ENCODE data around the gene ABHD14A.
A peak's percentile ranks its signal among the peaks of the same experiment; 100 is the strongest.

Gene ABHD14A

DNA sequence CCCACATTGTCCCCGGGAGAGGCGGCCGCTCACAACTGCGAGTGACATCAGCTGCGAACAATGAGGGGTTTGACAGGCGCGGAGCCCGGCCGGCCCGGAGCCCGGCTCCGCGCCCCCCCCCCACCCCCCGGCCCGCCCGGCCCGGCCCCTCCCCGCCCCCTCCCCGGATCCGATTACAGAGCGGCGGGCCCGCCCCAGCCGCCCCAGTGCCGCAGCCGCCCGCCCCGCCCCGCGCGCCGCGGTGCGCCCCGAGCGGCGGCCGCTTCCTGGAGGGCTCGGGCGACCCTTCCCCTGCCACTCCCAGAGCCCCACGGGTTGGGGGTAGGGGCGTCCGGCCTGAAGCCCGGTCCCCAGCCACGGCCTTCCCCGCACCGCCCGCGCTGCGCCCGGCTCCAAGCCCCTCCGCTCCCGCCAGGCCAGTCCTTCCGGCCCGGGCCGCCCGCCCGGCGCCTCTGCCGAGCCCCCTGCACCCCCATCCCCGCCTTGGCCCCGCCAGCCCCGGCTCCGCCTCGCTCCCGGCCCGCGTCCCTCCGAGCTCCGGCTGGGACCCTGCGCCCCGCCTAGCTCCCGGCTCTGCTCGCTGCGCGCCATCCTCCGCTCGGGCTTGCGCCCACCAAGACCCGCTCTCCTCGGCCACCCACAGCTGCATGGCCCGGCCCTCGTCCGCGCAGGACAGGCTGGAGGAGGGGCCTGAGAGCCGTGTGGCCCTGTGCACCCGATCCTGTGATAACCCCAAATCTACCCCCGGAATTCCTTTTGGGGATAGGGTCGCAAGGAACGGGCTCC, 7.3 kb upstream of the ABHD14A start, which contains the start of gene PCBP4:
PCBP4 (minus strand) TSS at position 71 of the 786 bp plus-strand sequence. CDS start 6,214 bp downstream, outside the sequence.
- H3K4me3 ChIP-seq (ENCODE audit: low read depth, low read length, poor library complexity, severe bottlenecking): peak within 1 kb of the TSS; percentile 54
- no peaks in the 10 kb centered on the region for H3K79me2 ChIP-seq (ENCODE audit: insufficient read depth, low read length)
- no peak within 1 kb of the TSS for H2AFZ ChIP-seq (ENCODE audit: low read length)
- H3K4me1 ChIP-seq (ENCODE audit: insufficient read depth, low read length, severe bottlenecking): peaks cover 11% of the 10 kb centered on the region
- H3K27me3 ChIP-seq (ENCODE audit: insufficient read depth, low read length): no peaks in the 10 kb centered on the region
- peak within 1 kb of the TSS; percentile 78 for H3K4me2 ChIP-seq (ENCODE audit: low read length)
- no peaks in the 10 kb centered on the region for H4K20me1 ChIP-seq (ENCODE audit: insufficient read depth, low read length)
- H3K9me3 ChIP-seq (ENCODE audit: low read length): no peaks in the 10 kb centered on the region
- peak within 1 kb of the TSS; percentile 47; the same call in 1 of the 2 replicates for H3K9ac ChIP-seq (ENCODE audit: low read length)
- TF ChIP-seq, protein P1, sequence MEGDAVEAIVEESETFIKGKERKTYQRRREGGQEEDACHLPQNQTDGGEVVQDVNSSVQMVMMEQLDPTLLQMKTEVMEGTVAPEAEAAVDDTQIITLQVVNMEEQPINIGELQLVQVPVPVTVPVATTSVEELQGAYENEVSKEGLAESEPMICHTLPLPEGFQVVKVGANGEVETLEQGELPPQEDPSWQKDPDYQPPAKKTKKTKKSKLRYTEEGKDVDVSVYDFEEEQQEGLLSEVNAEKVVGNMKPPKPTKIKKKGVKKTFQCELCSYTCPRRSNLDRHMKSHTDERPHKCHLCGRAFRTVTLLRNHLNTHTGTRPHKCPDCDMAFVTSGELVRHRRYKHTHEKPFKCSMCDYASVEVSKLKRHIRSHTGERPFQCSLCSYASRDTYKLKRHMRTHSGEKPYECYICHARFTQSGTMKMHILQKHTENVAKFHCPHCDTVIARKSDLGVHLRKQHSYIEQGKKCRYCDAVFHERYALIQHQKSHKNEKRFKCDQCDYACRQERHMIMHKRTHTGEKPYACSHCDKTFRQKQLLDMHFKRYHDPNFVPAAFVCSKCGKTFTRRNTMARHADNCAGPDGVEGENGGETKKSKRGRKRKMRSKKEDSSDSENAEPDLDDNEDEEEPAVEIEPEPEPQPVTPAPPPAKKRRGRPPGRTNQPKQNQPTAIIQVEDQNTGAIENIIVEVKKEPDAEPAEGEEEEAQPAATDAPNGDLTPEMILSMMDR (IDR thresholded peaks at IDR 0.05; ENCODE audit: low read length): no peak
- TF ChIP-seq EZH2 (IDR thresholded peaks at IDR 0.05; ENCODE audit: borderline replicate concordance, low read length): no peak
- H3K9me2 ChIP-seq (ENCODE audit: low read depth, low read length): no peaks in the 10 kb centered on the region
- no peak within 1 kb of the TSS for H3K27ac ChIP-seq (ENCODE audit: low read depth, low read length, poor library complexity, severe bottlenecking)
- no peaks in the 10 kb centered on the region for H3F3A ChIP-seq (ENCODE audit: insufficient read depth, low read length)
- peaks cover 26% of the 10 kb centered on the region for H3K36me3 ChIP-seq (ENCODE audit: insufficient read depth, low read length)

DNA sequence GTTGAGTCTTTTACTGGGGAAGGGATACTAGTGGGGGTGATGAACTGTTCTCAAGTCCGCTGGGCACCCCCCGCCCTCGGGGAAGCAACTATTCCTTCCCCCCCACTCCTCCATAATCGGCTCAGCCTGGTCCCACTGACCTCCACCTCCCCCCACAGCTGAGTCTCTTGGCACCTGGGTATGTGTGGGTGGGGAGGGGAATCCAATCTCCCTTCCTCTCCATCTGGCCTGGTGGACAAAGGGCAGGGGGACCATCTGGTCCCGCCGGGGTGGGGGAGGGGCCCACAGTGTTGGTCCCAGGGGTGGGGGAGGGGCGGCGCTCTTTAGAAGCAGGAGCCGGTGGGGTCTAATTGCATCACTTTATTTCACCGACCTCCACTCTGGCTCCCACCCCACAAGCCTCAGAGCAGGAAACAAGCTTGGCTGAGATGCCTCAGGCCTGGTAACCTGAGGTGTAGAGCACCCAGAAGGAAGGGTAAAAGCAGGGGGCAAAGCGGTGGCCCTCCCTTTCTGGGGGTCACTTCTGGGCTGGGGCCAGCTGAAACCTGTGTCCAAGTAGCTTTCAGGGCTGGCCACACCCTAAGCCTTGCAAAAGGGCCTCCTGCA, 6.6 kb upstream of the ABHD14A start:
- Histone ChIP-seq H3K79me2 (ENCODE audit: insufficient read depth, low read length) (no peaks in the 10 kb centered on the region), H3K9ac (ENCODE audit: low read length) (peak overlapping the region; percentile 47; the same call in 1 of the 2 replicates), H3K36me3 (ENCODE audit: insufficient read depth, low read length) (peaks cover 26% of the 10 kb centered on the region), H3F3A (ENCODE audit: insufficient read depth, low read length) (no peaks in the 10 kb centered on the region), H3K9me3 (ENCODE audit: low read length) (no peaks in the 10 kb centered on the region), H3K27ac (ENCODE audit: low read depth, low read length, poor library complexity, severe bottlenecking) (no peak overlapping the region), H3K9me2 (ENCODE audit: low read depth, low read length) (no peaks in the 10 kb centered on the region), H3K27me3 (ENCODE audit: insufficient read depth, low read length) (no peaks in the 10 kb centered on the region), H3K4me3 (ENCODE audit: low read depth, low read length, poor library complexity, severe bottlenecking) (peak overlapping the region; percentile 54), H3K4me1 (ENCODE audit: insufficient read depth, low read length, severe bottlenecking) (peaks cover 11% of the 10 kb centered on the region), H3K4me2 (ENCODE audit: low read length) (peak overlapping the region; percentile 78), H4K20me1 (ENCODE audit: insufficient read depth, low read length) (no peaks in the 10 kb centered on the region), H2AFZ (ENCODE audit: low read length) (no peak overlapping the region)
- no peak for TF ChIP-seq EZH2 (IDR thresholded peaks at IDR 0.05; ENCODE audit: borderline replicate concordance, low read length)
- TF ChIP-seq, protein P1 (IDR thresholded peaks at IDR 0.05; ENCODE audit: low read length): no peak

- H3K27me3 ChIP-seq (ENCODE audit: insufficient read depth, low read length): no peaks in the 10 kb centered on the region
- H3F3A ChIP-seq (ENCODE audit: insufficient read depth, low read length): no peaks in the 10 kb centered on the region
- H4K20me1 ChIP-seq (ENCODE audit: insufficient read depth, low read length): no peaks in the 10 kb centered on the region
- H3K27ac ChIP-seq (ENCODE audit: low read depth, low read length, poor library complexity, severe bottlenecking): no peak overlapping the region
- H3K4me3 ChIP-seq (ENCODE audit: low read depth, low read length, poor library complexity, severe bottlenecking): no peak overlapping the region
- TF ChIP-seq, protein P1 (IDR thresholded peaks at IDR 0.05; ENCODE audit: low read length): no peak
- TF ChIP-seq EZH2 (IDR thresholded peaks at IDR 0.05; ENCODE audit: borderline replicate concordance, low read length): no peak
- no peak overlapping the region for H3K4me2 ChIP-seq (ENCODE audit: low read length)
- H3K9me3 ChIP-seq (ENCODE audit: low read length): no peaks in the 10 kb centered on the region
- H3K9ac ChIP-seq (ENCODE audit: low read length): no peak overlapping the region
- no peaks in the 10 kb centered on the region for H3K9me2 ChIP-seq (ENCODE audit: low read depth, low read length)
- H3K4me1 ChIP-seq (ENCODE audit: insufficient read depth, low read length, severe bottlenecking): peaks cover 14% of the 10 kb centered on the region
- H3K79me2 ChIP-seq (ENCODE audit: insufficient read depth, low read length): no peaks in the 10 kb centered on the region
- H3K36me3 ChIP-seq (ENCODE audit: insufficient read depth, low read length): peaks cover 26% of the 10 kb centered on the region
- H2AFZ ChIP-seq (ENCODE audit: low read length): no peak overlapping the region
Measured at GRCh38 chr3:51968883-51969678, 5.8 kb upstream of the ABHD14A start.
